WTC11 (cell line): ENCODE measurements around the gene DEFB125. TPM values are rescaled to one million over a fixed set of nuclear protein-coding genes. Genes with fewer than 3 reads are reported as not detected.

ENCODE experiments used
- ATAC-seq: fragments of 200-7000 bp; cut with Tn5 transposase; 2 replicates; pipeline ENCODE4 v1.10.0; 2021; ENCODE audit warnings: mild to moderate bottlenecking, moderate library complexity
- CTCF ChIA-PET: fragments of 300-600 bp; sonication (Branson Sonifier 250); formaldehyde crosslinking; loops from one replicate; lab custom pipeline; 2021; ENCODE audit warnings: antibody characterized with exemption; lab: Charles Lee
- POLR2A ChIA-PET: fragments of 350-600 bp; sonication (Branson Sonifier 250); formaldehyde crosslinking; loops from one replicate; lab custom pipeline; 2021; ENCODE audit warnings: antibody characterized with exemption; lab: Charles Lee
- DNase-seq: peaks from one replicate; pipeline ENCODE4 v3.0.0; 2021; ENCODE audit warnings: low spot score
- H3K27ac Mint-ChIP-seq: 2 replicates; pipeline ENCODE4 v1.8.0; 2021; ENCODE audit warnings: mixed read lengths
- H3K27me3 Mint-ChIP-seq: 2 replicates; pipeline ENCODE4 v1.8.0; 2021; ENCODE audit warnings: low read depth, mild to moderate bottlenecking, moderate library complexity, mixed read lengths
- H3K36me3 Mint-ChIP-seq: 2 replicates; pipeline ENCODE4 v1.8.0; 2021; ENCODE audit warnings: mixed read lengths
- H3K4me1 Mint-ChIP-seq: 2 replicates; pipeline ENCODE4 v1.8.0; 2022; ENCODE audit warnings: mixed read lengths
- H3K4me3 Mint-ChIP-seq: 2 replicates; pipeline ENCODE4 v1.8.0; 2021; ENCODE audit warnings: mild to moderate bottlenecking, moderate library complexity, mixed read lengths
- H3K9me3 Mint-ChIP-seq: 2 replicates; pipeline ENCODE4 v1.8.0; 2021; ENCODE audit warnings: mixed read lengths
- ATF1 ChIP-seq: sonication (generic); formaldehyde crosslinking; IDR thresholded peaks from 2 replicates; pipeline ENCODE4 v1.8.1; 2023; ENCODE audit warnings: mild to moderate bottlenecking, moderate library complexity, missing genetic modification reagents
- CTCF ChIP-seq: fragments of 200-600 bp; IDR thresholded peaks from 2 replicates; pipeline ENCODE4 v1.8.0; 2022; ENCODE audit warnings: antibody characterized with exemption
- JAZF1 ChIP-seq: fragments of 250-450 bp; sonication (Bioruptor Pico); IDR thresholded peaks from 2 replicates; pipeline ENCODE4 v1.9.0; 2021; ENCODE audit warnings: moderate library complexity, mild to moderate bottlenecking, inconsistent platforms
- JUN ChIP-seq: sonication (generic); formaldehyde crosslinking; IDR thresholded peaks from 2 replicates; pipeline ENCODE4 v1.8.0; 2023; ENCODE audit warnings: mild to moderate bottlenecking, missing genetic modification reagents
- MXD4 ChIP-seq: fragments of 250-450 bp; sonication (Bioruptor Pico); IDR thresholded peaks from 2 replicates; pipeline ENCODE4 v1.8.0; 2021; ENCODE audit warnings: mild to moderate bottlenecking, moderate library complexity, borderline replicate concordance
- NR2C2 ChIP-seq: sonication (generic); formaldehyde crosslinking; IDR thresholded peaks from 2 replicates; pipeline ENCODE4 v1.8.0; 2022; ENCODE audit warnings: mild to moderate bottlenecking, missing genetic modification reagents
- NR3C1 ChIP-seq: sonication (generic); formaldehyde crosslinking; conservative IDR thresholded peaks from 2 replicates; pipeline ENCODE4 v1.8.1; 2023; ENCODE audit warnings: low read depth, mild to moderate bottlenecking, missing genetic modification reagents
- RELA ChIP-seq: sonication (generic); formaldehyde crosslinking; IDR thresholded peaks from 2 replicates; pipeline ENCODE4 v1.8.1; 2022; ENCODE audit warnings: missing genetic modification reagents, mild to moderate bottlenecking, borderline replicate concordance
- ZNF281 ChIP-seq: sonication (generic); formaldehyde crosslinking; IDR thresholded peaks from 2 replicates; pipeline ENCODE4 v1.8.0; 2023; ENCODE audit warnings: mild to moderate bottlenecking, missing genetic modification reagents
- ZNF396 ChIP-seq: fragments of 250-450 bp; sonication (Bioruptor Pico); IDR thresholded peaks from 2 replicates; pipeline ENCODE4 v1.8.0; 2021; ENCODE audit warnings: mild to moderate bottlenecking, moderate library complexity, borderline replicate concordance
- ZNF416 ChIP-seq: fragments of 250-450 bp; sonication (Bioruptor Pico); IDR thresholded peaks from 2 replicates; pipeline ENCODE4 v1.9.0; 2021; ENCODE audit warnings: mild to moderate bottlenecking, inconsistent platforms
- total RNA-seq: library from RNA; stranded (reverse); gene quantifications from 3 replicates; pipeline ENCODE4 v1.2.3, GENCODE V29; 2021
- TF ChIP-seq, protein P1 (sequence below): sonication (generic); formaldehyde crosslinking; IDR thresholded peaks from 2 replicates; pipeline ENCODE4 v1.8.1; 2022; ENCODE audit warnings: mild to moderate bottlenecking, moderate library complexity, missing genetic modification reagents
- TF ChIP-seq, protein P2 (sequence below): fragments of 250-450 bp; sonication (Bioruptor Pico); IDR thresholded peaks from 2 replicates; pipeline ENCODE4 v1.8.0; 2021; ENCODE audit warnings: mild to moderate bottlenecking
- TF ChIP-seq, protein P3 (sequence below): sonication (generic); formaldehyde crosslinking; IDR thresholded peaks from 2 replicates; pipeline ENCODE4 v1.8.0; 2022; ENCODE audit warnings: mild to moderate bottlenecking, missing genetic modification reagents

Gene DEFB125
- total RNA-seq, 1 experiment from 2014 or later: not detected

DNA sequence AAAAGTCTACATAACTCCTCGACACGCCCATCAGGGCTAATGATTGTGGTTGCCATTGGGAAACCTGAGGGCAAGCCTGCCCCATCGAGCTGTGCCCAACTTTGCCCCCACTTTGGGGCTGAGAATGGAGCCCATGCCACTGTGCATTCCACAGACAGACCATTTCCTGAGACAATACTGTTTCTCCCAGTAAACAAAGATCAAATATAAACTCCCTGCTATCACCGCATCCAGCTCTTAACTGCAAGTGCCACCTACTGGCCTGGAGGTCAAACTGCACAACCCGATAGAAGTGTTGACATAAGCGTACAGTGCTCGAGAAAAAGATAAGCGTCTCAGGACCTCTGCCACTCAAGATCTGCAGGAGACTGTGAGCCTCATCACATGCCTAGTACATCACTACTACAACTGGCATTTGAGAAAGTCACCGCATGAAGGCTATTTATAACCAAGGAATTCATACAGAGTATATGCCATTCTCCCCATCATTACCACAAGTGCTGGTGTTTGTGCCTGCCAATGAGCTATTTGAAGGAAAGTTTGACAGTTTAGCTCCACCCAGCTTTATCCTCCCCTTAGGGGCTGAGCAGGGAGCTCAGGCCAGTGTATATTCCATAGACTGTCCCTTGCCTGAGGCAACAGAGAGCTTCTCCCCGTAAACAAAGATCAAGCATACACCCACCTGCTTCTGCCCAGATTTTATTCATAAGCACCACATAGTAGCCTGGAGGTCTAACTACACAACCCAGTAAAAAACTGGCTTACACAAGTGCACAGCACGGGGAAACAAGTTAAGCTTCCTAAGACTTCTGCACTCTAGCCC is 50.4 kb downstream of the DEFB125 start:
- ATAC-seq: peak; percentile 64
- H3K27ac Mint-ChIP-seq: no peak overlapping the region
- H3K9me3 Mint-ChIP-seq: peaks cover 24% of the 10 kb centered on the region
- peaks cover 21% of the 10 kb centered on the region for H3K27me3 Mint-ChIP-seq
- H3K4me3 Mint-ChIP-seq: no peak overlapping the region
- no peaks in the 10 kb centered on the region; the same call in 1 of the 2 replicates for H3K4me1 Mint-ChIP-seq
- peak; percentile 23 for DNase-seq
- CTCF ChIA-PET: interaction anchor here (0.6 to 1.6 kb wide), 8 partner anchors 8 to 82 kb away, joined by 3 to 11 read pairs (median 3); no protein-coding TSS in a partner anchor
- peak; percentile 58; the same call in 1 of the 2 replicates for TF ChIP-seq CTCF
- TF ChIP-seq ZNF416 (CRISPR knock-in tag): no peak
- TF ChIP-seq NR3C1 (CRISPR knock-in tag): no peak
- POLR2A ChIA-PET: no interaction called here
- H3K36me3 Mint-ChIP-seq: peaks cover 16% of the 10 kb centered on the region

DNA sequence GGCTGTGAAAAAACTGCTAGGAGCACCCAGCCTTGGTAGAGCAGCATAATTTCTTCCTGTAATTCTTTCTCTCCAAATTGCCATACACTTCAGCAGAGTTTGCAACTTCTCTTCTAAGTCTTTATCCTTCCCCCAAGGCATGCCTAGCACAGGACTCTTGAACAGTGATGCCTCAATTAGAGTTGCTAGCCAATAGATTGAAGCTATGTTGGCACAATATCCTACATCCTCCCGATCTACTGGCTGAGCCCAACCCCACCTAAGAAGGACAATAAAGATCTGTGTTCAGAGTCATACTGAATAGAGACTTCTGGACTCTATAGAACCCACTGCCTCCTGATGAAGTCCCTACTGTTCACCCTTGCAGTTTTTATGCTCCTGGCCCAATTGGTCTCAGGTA is 54.8 kb downstream of the DEFB125 start, which contains the start of gene DEFB126:
Gene DEFB126, plus strand, starts transcription at position 301 of the 400 bp plus-strand sequence. Its CDS starts 39 bp downstream, at position 340.
- DNase-seq (no peak), ATAC-seq (no peak)
- peaks cover 37% of the 10 kb centered on the region for H3K27me3 Mint-ChIP-seq
- peaks cover 14% of the 10 kb centered on the region for H3K4me1 Mint-ChIP-seq
- ChIA-PET POLR2A (no interaction called here), CTCF (no interaction called here)
- peaks cover 6% of the 10 kb centered on the region; the same call in 1 of the 2 replicates for H3K36me3 Mint-ChIP-seq
- TF ChIP-seq JUN (CRISPR knock-in tag) (no peak), ZNF396 (CRISPR knock-in tag) (no peak), JAZF1 (CRISPR knock-in tag) (no peak), ZNF281 (CRISPR knock-in tag) (no peak), NR2C2 (CRISPR knock-in tag) (no peak), ATF1 (CRISPR knock-in tag) (no peak), MXD4 (no peak), RELA (no peak)
- TF ChIP-seq, protein P1, sequence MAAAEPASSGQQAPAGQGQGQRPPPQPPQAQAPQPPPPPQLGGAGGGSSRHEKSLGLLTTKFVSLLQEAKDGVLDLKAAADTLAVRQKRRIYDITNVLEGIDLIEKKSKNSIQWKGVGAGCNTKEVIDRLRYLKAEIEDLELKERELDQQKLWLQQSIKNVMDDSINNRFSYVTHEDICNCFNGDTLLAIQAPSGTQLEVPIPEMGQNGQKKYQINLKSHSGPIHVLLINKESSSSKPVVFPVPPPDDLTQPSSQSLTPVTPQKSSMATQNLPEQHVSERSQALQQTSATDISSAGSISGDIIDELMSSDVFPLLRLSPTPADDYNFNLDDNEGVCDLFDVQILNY (CRISPR knock-in tag): no peak
- TF ChIP-seq, protein P2, sequence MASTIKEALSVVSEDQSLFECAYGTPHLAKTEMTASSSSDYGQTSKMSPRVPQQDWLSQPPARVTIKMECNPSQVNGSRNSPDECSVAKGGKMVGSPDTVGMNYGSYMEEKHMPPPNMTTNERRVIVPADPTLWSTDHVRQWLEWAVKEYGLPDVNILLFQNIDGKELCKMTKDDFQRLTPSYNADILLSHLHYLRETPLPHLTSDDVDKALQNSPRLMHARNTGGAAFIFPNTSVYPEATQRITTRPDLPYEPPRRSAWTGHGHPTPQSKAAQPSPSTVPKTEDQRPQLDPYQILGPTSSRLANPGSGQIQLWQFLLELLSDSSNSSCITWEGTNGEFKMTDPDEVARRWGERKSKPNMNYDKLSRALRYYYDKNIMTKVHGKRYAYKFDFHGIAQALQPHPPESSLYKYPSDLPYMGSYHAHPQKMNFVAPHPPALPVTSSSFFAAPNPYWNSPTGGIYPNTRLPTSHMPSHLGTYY (CRISPR knock-in tag): no peak
- TF ChIP-seq, protein P3, sequence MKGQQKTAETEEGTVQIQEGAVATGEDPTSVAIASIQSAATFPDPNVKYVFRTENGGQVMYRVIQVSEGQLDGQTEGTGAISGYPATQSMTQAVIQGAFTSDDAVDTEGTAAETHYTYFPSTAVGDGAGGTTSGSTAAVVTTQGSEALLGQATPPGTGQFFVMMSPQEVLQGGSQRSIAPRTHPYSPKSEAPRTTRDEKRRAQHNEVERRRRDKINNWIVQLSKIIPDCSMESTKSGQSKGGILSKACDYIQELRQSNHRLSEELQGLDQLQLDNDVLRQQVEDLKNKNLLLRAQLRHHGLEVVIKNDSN (CRISPR knock-in tag): no peak
- no peak within 1 kb of the TSS for H3K27ac Mint-ChIP-seq
- peaks cover 11% of the 10 kb centered on the region for H3K9me3 Mint-ChIP-seq
- no peak within 1 kb of the TSS for H3K4me3 Mint-ChIP-seq
